Measurements from ENCODE around the gene GSG1L.

- TF ChIP-seq TAF1 (IDR thresholded peaks at IDR 0.05; ENCODE audit: low read depth, low read length): no peak
- no peak for TF ChIP-seq PAX5 (IDR thresholded peaks at IDR 0.05; ENCODE audit: insufficient read depth, low read length, severe bottlenecking)
- no peak for TF ChIP-seq POLR2A (IDR thresholded peaks at IDR 0.05; ENCODE audit: low read depth, low read length)
Measured at GRCh38 chr16:28105954-28106353, 42.4 kb upstream of the GSG1L start.
